NB4 (cell line): ENCODE measurements around the gene DHRS3.

Experiments used
- DNase-seq: peaks from one replicate; pipeline ENCODE4 v3.0.0; 2010; ENCODE audit warnings: low read depth
- H3K4me3 ChIP-seq: one replicate; pipeline ENCODE4 v1.5.1; 2011; ENCODE audit warnings: mild to moderate bottlenecking, low read depth, low read length, moderate library complexity
- MAX ChIP-seq: IDR thresholded peaks from 2 replicates; pipeline ENCODE4 v1.6.1; 2011; ENCODE audit warnings: low read depth, low read length
- MYC ChIP-seq: IDR thresholded peaks from 2 replicates; pipeline ENCODE4 v1.6.1; 2011; ENCODE audit warnings: low read depth, low read length
- POLR2A ChIP-seq: IDR thresholded peaks from 2 replicates; pipeline ENCODE4 v1.6.1; 2011; ENCODE audit warnings: mild to moderate bottlenecking; ENCODE audit not compliant: insufficient read length; ENCODE audit errors: extremely low read depth
- TF ChIP-seq, protein P1 (sequence below): IDR thresholded peaks from one replicate; pipeline ENCODE4 v1.5.1; 2012; ENCODE audit warnings: low read depth, low read length

DHRS3 gene

DNA sequence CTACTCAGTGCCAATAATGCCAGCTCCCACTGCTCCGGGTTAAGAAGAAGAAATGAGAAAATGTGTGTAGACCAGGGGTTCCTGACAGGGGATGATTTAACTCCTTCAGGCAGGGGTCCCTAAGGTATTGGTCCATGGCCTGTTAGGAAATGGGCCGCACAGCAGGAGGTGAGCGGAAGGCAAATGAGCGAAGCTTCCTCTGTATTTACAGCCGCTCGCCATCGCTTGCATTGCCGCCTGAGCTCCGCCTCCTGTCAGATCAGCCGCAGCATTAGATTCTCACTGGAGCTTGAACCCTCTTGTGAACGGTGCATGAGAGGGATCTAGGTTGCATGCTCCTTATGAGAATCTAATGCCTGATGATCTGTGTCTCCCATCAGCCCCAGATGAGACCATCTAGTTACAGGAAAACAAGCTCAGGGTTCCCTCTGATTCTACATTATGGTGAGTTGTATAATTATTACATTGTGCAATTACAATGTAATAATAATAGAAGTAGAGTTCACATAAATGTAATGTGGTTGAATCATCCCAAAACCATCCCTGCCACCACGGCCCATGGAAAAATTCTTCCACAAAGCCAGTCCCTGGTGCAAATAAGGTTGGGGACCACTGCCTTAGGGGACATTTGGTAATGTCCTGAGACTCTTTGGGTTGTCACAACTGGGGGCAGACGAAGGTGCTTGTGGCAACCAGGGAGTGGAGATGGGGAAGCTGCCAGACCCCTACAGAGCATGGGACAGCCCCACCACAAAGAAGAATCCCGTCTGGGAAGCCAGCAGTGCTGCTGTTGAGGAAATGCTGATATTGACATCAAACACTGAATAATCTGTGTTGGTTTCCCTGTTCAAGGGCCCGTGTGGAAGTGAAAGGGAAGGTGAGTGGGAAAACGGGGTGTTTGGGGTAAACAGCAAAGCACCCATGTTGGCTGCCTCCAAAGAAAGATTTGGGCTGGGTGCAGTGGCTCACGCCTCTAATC, 60.8 kb downstream of the DHRS3 start:
- DNase-seq: peak; percentile 31
- TF ChIP-seq POLR2A (no peak), MAX (no peak), MYC (no peak)
- TF ChIP-seq, protein P1, sequence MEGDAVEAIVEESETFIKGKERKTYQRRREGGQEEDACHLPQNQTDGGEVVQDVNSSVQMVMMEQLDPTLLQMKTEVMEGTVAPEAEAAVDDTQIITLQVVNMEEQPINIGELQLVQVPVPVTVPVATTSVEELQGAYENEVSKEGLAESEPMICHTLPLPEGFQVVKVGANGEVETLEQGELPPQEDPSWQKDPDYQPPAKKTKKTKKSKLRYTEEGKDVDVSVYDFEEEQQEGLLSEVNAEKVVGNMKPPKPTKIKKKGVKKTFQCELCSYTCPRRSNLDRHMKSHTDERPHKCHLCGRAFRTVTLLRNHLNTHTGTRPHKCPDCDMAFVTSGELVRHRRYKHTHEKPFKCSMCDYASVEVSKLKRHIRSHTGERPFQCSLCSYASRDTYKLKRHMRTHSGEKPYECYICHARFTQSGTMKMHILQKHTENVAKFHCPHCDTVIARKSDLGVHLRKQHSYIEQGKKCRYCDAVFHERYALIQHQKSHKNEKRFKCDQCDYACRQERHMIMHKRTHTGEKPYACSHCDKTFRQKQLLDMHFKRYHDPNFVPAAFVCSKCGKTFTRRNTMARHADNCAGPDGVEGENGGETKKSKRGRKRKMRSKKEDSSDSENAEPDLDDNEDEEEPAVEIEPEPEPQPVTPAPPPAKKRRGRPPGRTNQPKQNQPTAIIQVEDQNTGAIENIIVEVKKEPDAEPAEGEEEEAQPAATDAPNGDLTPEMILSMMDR: no peak
- H3K4me3 ChIP-seq: no peak overlapping the region

DNA sequence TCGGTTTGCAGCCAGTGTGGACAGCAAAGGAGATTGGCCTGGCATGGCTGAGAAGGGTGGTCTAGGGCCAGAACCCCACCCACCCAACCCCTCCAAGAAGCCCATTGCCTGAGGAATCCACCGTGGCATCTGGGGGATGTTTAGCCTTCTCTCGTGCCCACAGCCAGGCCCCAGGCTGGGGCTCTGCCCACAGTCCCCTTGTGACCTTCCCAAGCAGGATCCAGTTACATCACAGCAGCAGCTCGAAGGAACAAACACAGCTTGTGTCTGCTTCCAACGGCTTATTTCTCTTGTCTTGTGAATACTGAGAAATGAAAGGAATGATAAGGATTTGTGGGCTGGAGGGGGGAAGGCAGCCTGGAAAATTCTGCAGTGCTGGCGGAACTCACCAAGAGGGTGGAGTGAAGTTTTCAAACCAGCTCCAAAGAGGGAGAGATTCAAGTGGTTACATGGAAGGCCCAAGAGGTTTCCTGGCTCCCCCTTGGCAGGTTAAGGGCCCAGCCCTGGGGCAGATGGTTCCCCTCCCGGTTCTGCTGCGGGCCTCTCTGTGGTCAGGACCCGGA, 61.6 kb downstream of the DHRS3 start:
- H3K4me3 ChIP-seq: no peak overlapping the region
- DNase-seq: no peak
- TF ChIP-seq MAX (no peak), MYC (no peak), POLR2A (no peak)
- TF ChIP-seq, protein P1: no peak

- TF ChIP-seq POLR2A: no peak
- no peak for TF ChIP-seq MAX
- no peak for TF ChIP-seq MYC
- TF ChIP-seq, protein P1: no peak
- DNase-seq: no peak
- H3K4me3 ChIP-seq: no peak overlapping the region
Measured at GRCh38 chr1:12555411-12556367, 62.3 kb downstream of the DHRS3 start.

DNA sequence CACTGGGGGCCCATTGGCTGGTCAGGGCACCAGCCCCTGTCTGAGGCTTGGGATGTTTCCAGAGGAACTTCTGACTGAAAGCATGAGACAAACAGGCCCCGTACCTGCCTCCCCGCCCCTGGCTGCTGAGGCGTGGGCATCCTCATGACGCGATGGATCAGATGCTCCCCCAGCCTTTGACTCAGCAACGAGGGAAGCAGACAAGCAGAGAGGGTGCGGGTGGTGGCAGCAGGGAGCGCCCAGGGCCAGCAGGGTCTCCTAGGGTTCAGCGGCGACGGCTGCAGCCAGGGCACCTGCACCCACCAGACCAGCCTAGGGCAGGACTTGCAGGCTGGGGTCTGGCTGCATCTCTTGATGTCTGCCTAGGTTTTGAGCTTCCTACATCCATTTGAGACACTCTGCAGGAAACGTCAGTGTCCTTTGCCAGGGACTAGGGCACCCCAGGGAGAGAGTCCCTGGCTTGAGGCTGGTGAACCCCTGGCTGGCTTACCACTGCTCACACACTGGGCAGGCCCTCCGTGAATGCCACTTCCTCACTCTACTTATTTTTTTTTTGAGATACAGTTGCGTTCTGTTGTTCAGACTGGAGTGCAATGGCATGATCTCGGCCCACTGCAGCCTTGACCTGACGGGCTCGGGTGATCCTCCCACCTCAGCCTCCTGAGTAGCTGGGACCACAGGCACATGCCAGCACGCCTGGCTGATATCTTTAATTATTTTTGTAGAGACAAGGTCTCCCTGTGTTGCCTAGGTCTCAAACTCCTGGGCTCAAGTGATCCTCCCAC, 63.3 kb downstream of the DHRS3 start:
- no peak overlapping the region for H3K4me3 ChIP-seq
- TF ChIP-seq POLR2A (no peak), MAX (no peak), MYC (no peak)
- TF ChIP-seq, protein P1: no peak
- DNase-seq: no peak

- no peak for TF ChIP-seq MYC
- no peak for TF ChIP-seq POLR2A
- TF ChIP-seq, protein P1: no peak
- no peak for TF ChIP-seq MAX
- no peak for DNase-seq
- H3K4me3 ChIP-seq: no peak overlapping the region
Measured at GRCh38 chr1:12553963-12554362, 64.0 kb downstream of the DHRS3 start.
